GM21786 (cell line): ENCODE data around the gene CNTN4.

Source experiments
- ATAC-seq: cut with Tn5 transposase; IDR thresholded peaks from one replicate; pipeline ENCODE4 v1.9.1; 2021; ENCODE audit not compliant: unreplicated experiment

Gene CNTN4

GRCh38 chr3:2261747-2262146, 163.1 kb downstream of the CNTN4 start:
- ATAC-seq, result no peak

DNA sequence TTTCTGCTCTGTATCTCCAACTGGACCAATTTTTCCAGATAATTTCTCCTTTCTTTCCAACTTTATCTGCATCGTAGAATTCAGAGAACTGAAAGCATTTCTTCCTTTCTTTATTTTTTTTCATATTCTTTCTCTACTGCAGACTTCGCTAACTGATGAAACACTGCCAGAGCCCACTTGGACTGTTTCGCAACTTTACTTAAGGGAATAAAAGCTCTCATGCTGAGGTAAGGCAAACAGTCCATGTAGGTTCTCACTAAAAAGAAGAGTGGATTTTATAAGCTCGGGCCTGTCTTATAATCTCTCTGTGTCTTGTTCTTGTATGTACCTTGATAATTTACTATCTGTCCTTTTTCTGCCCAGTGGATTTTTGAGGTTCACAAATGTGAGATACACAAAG, 163.5 kb downstream of the CNTN4 start:
- no peak for ATAC-seq

GRCh38 chr3:2266606-2267005, 167.9 kb downstream of the CNTN4 start:
- no peak for ATAC-seq

- no peak for ATAC-seq
These were observed 170.1 kb downstream of the CNTN4 start for GRCh38 chr3:2268779-2269178.

DNA sequence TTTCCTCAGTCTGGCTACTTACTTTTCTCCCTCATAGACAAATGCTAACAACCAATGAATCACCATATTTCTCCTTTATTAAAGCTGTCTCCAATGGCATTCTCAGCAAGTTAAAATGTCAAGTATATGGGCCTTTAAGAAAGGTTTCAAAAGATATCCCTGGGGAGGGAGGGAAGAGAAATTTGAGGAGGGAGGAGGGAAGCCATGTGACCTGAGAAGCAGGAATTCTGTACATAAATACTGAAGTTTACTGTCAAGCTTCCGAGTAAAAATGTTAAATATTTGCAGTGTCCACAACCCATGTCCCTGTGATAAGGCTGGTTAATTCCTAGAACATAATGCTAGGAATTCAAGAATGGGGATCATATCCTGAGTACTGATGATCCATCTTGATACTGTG, 175.9 kb downstream of the CNTN4 start:
- no peak for ATAC-seq

GRCh38 chr3:2283818-2284217, 185.2 kb downstream of the CNTN4 start:
- no peak for ATAC-seq

DNA sequence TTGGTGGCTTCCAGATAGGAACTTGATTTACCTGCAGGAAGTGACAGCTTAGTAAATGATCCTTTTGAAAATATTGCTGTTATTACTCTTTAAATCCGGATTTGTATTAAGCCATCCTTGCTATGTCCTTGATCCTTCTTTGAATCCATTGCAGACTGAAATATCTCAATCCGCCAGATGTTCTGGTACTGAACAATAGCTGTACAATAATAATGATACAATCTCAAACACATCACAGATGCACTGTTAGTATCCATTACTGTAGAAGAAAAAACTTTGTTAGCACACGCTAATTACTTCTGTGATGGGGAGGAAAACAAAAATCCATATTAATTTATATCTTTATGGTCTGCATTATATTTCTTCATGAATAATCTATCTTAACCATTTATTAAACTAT, 202.3 kb downstream of the CNTN4 start:
- no peak for ATAC-seq

GRCh38 chr3:2301361-2301760, 202.7 kb downstream of the CNTN4 start:
- no peak for ATAC-seq

DNA sequence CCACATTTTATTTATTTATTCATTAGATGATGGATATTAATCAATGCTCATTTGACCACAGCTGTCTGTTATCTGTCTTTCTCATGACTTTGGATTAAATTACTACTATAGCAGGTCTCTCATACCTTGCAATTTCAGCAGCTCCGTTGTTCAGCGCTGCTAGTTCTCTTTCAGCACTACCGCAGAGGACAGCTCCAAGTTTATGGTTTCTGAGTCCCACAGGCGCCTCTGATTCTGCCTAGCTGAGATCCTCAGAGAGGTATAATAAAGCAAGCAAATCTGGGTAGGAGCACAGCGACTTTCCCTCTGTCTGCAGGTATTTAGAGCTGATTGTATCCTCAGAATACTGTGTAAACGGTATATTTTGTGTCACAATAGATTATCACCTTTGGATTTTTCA, 204.9 kb downstream of the CNTN4 start:
- no peak for ATAC-seq

DNA sequence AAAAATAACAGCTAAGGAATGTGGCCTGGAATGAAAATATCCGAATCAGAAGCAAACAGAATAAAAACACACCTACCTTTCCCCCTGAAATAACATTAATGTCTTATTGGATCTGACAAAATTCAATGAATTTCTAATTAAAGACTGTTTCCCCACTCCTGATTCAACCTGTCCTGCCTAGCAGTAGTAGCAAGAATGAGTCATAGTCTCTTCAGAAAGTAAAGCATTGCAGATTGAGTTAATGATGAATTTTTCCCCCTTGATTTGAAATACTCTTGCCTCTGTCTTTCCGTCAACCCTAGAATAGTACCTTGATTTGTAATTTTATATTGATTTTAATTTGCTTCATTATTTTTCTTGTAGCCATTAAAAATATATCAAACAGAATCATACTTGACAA, 212.4 kb downstream of the CNTN4 start:
- no peak for ATAC-seq

GRCh38 chr3:2317521-2317920, 218.9 kb downstream of the CNTN4 start:
- ATAC-seq, result no peak

GRCh38 chr3:2334921-2335320, 236.3 kb downstream of the CNTN4 start:
- ATAC-seq, result no peak

DNA sequence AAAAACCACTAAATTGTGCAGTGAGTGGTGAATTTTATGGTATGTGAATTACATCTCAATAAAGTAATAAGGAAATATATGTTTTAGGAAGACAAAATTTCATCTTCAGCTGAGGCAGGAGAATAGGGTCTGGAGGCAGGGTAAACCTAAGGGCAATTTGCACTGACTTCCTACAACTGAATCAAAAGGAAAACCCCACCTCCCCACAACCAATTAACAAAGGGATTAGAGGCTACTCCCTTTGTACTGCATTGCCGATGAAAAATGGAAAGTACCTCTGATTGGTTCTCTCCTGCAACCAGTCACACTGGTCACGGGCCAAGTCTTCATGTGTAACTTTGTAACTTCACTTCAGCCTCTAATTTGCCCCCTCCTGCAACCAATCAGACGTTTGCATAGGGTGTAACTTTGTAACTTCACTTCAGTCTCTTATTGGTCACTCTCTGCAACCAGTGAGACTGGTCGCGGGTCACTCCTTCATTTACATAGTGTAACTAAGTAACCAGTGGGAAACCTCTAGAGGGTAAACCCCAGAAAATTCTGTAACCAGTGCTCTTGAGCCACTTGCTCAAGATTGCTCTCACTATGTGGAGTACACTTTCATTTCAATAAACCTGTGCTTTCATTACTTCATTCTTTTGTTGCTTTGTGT, 244.5 kb downstream of the CNTN4 start:
- no peak for ATAC-seq

GRCh38 chr3:2352134-2352762, 253.6 kb downstream of the CNTN4 start:
- ATAC-seq, result no peak

- ATAC-seq, result no peak
These were observed 256.0 kb downstream of the CNTN4 start for GRCh38 chr3:2354702-2355101.

DNA sequence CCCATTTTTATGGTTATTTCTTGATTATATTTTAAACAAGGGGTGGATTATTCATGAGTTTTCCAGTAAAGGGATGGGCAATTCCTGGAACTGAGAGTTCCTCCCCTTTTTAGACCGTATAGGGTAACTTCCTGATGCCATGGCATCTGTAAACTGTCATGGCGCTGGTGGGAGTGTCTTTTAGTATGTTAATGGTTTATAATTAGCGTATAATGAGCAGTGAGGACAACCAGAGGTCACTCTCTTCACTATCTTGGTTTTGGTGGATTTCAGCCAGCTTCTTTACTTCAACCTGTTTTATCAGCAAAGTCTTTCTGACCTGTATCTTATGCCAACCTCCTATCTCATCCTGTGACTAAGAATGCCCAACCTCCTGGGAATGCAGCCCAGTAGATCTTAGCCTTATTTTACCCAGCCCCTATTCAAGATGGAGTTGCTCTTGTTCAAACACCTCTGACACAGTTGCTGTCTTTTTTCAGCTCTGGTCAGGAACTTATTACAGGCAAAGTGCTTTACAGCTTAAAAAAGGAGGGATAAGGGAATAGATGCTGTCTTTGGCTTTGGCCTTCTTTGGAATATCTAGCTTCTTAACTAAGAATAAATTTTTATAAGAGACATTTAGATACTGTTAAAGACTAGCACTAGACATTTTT, 257.8 kb downstream of the CNTN4 start:
- no peak for ATAC-seq

DNA sequence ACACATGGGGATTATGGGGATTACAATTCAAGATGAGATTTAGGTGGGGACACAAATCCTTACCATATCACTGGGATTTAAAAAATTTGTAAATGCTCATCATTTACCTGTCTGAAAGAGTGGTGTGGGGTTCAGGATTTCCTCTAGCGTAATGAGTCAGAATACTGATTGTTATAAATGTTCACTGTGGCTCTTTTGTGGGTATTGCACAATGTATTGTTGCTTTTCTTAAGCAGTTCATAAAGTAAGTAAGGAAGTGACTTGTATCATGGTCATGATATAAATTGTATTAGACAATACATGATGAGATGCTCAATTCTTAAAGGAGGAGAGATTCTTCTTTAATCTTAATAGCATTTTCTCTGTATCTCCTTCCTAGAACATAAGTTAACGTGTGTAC, 262.1 kb downstream of the CNTN4 start:
- ATAC-seq, result no peak

- no peak for ATAC-seq
These were observed 263.5 kb downstream of the CNTN4 start for GRCh38 chr3:2362122-2362521.

- ATAC-seq, result no peak
These were observed 265.2 kb downstream of the CNTN4 start for GRCh38 chr3:2363854-2364253.

- ATAC-seq, result no peak
These were observed 271.7 kb downstream of the CNTN4 start for GRCh38 chr3:2370317-2370716.

- ATAC-seq, result no peak
These were observed 273.6 kb downstream of the CNTN4 start for GRCh38 chr3:2372306-2372705.

DNA sequence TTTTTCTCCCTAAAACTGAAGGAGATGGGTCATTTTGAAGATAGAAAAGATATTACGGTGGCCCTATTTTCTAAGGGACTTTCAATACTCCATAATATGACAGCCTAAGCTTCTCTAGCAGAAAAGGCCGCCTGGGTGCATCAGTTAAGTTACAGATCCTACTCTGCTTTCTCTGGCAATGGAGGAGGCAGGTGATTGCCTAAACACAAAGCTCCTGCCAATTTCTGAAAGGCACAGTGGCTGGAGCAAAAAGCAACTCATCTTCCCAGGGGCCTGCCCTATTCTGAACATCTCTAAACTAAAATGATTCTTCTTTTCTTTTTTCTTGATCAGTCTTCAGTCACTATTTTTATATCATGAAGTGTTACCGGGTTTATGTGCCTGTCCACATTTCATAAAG, 276.7 kb downstream of the CNTN4 start:
- no peak for ATAC-seq

DNA sequence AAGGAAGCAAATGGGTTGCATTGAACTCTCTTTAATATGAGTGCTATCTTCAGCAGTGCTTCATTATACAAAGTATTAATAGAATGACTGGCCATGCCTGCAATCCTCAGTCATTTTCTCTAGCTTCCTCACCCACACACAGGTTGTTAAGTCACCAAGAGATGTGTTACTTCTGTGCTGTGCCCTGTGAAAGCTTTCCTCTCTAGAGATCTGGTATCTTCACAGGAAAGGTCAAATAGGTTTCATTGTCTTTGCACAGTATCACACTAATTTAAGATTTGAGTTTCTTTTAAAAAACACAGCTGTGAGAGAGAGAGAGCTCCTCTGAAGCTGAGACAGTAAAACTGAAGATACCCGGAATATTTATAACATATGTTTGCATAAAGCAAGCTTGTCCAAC, 278.6 kb downstream of the CNTN4 start:
- no peak for ATAC-seq
